ENCODE results near the gene JOSD2.
"Not testable (repeated sequence)": the region's sequence is repeated elsewhere in the genome, so short reads cannot be mapped to it uniquely, and the experiment has no call there.

JOSD2 gene

GRCh38 chr19:50535672-50536187, 24.7 kb upstream of the JOSD2 start:
- FAIRE-seq (no peak), DNase-seq (ENCODE audit: insufficient read length, low spot score) (no peak)
- no peak for TF ChIP-seq CTCF (IDR thresholded peaks at IDR 0.05; ENCODE audit: insufficient read depth, missing control alignments)

- no peak for TF ChIP-seq CTCF (IDR thresholded peaks at IDR 0.05; ENCODE audit: insufficient read depth, missing control alignments)
- FAIRE-seq (no peak), DNase-seq (ENCODE audit: insufficient read length, low spot score) (no peak)
Measured at GRCh38 chr19:50534478-50534877, 23.5 kb upstream of the JOSD2 start.

- no peak for TF ChIP-seq CTCF (IDR thresholded peaks at IDR 0.05; ENCODE audit: insufficient read depth, missing control alignments)
- FAIRE-seq (no peak), DNase-seq (ENCODE audit: insufficient read length, low spot score) (no peak)
Measured at GRCh38 chr19:50532952-50533351, 22.0 kb upstream of the JOSD2 start.

- no peak for DNase-seq (ENCODE audit: insufficient read length, low spot score)
- no peak for FAIRE-seq
- TF ChIP-seq CTCF (IDR thresholded peaks at IDR 0.05; ENCODE audit: insufficient read depth, missing control alignments), result no peak
Measured at GRCh38 chr19:50531171-50531612, 20.2 kb upstream of the JOSD2 start.

- not testable (repeated sequence) for FAIRE-seq; DNase-seq (ENCODE audit: insufficient read length, low spot score)
Measured at GRCh38 chr19:50528052-50528451, 17.1 kb upstream of the JOSD2 start.

- FAIRE-seq (no peak), DNase-seq (ENCODE audit: insufficient read length, low spot score) (no peak)
- TF ChIP-seq CTCF (IDR thresholded peaks at IDR 0.05; ENCODE audit: insufficient read depth, missing control alignments), result no peak
Measured at GRCh38 chr19:50522881-50523280, 11.9 kb upstream of the JOSD2 start.

GRCh38 chr19:50520822-50521465, 10.0 kb upstream of the JOSD2 start:
- FAIRE-seq, result no peak
- no peak for TF ChIP-seq CTCF (IDR thresholded peaks at IDR 0.05; ENCODE audit: insufficient read depth, missing control alignments)

More at GRCh38 chr19:50520822-50521465, 10.0 kb upstream of the JOSD2 start:
- no peak for DNase-seq (ENCODE audit: insufficient read length, low spot score)

All from D721Med (cell line).